GM12873 (cell line): ENCODE results near the gene ZNF75A.

Experiments
- TF ChIP-seq, protein P1 (sequence below): IDR thresholded peaks from 2 replicates; pipeline ENCODE4 v1.5.1; 2012; ENCODE audit warnings: low read depth, mild to moderate bottlenecking, moderate library complexity, low read length, control low read depth; ENCODE audit not compliant: insufficient read depth; ENCODE audit errors: missing control alignments

The ZNF75A gene

DNA sequence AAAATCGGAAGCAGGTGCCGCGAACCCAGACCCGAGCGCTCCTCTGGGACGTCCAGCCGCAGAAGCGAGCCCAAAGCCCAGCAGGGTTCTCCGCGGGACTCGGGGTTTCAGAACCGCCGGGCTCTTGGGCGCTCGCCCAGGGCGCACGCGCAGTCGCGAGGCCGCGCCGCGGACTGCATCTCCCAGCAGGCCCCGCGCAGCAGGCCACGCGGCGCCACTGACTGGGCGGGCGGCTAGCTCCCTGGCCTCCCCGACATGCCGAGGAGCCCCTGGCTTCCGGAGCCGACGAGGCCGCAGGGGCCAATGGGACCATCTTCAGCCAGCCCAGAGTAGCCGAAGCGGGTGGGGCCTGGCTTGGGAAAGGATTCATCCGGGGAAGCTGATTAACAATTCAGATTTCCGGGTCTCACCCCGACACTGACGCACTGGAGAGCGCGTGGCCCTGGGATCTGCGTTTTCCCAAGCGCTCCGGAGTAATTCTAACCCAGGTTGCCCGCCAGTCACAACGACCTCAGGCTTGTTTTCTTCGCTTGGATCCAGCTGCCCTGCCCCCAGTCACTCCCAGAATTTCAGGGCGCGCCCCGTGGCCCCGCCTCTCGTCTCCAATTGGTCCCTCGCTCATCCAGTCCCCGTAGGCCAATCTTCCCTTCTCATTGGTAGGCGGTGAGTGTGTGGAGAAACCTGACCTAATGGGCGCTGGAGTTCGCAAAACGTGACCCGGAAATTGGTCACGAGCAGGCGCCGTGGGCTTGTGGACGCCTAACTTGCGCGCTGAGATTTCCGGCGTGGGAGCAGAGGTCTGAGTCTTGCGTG is 22.4 kb upstream of the ZNF75A start, which contains the start of gene ZNF263:
ZNF263 (plus strand) TSS at position 762 of the 813 bp plus-strand sequence. CDS start 328 bp downstream, outside the sequence.
- TF ChIP-seq, protein P1, sequence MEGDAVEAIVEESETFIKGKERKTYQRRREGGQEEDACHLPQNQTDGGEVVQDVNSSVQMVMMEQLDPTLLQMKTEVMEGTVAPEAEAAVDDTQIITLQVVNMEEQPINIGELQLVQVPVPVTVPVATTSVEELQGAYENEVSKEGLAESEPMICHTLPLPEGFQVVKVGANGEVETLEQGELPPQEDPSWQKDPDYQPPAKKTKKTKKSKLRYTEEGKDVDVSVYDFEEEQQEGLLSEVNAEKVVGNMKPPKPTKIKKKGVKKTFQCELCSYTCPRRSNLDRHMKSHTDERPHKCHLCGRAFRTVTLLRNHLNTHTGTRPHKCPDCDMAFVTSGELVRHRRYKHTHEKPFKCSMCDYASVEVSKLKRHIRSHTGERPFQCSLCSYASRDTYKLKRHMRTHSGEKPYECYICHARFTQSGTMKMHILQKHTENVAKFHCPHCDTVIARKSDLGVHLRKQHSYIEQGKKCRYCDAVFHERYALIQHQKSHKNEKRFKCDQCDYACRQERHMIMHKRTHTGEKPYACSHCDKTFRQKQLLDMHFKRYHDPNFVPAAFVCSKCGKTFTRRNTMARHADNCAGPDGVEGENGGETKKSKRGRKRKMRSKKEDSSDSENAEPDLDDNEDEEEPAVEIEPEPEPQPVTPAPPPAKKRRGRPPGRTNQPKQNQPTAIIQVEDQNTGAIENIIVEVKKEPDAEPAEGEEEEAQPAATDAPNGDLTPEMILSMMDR: no peak

DNA sequence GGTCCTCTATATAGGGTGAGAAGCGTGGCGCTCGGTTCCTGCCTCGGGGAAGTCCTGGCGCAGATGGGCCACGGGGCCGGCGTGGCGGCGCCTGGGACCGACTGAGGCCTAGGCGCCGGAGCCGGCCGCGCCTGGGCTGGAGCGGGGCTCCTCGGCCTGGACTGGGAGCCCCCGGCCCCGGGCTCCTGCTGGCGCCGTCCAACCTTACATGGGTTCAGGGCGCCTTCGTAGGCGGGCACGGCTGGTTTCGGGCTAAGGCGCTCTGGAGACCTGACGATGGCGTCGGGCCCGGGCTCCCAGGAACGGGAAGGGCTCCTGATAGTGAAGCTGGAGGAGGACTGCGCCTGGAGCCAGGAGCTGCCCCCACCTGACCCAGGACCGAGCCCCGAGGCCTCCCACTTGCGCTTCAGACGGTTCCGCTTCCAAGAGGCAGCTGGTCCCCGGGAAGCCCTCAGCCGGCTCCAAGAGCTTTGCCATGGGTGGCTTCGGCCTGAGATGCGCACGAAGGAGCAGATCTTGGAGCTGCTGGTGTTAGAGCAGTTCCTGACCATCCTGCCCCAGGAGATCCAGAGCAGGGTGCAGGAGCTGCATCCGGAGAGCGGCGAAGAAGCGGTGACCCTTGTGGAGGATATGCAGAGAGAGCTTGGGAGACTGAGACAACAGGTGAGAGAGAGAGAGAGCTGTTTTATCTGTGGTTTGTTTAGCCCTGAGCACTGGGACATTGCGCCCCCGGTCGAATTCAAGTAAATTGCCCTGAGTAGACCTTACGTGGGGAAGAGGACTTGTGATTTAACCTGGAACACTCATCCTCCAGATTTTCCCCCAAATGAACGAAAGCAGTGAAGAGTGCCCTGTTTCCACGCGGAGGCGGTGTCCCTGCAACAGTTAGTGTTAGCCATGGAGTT is 21.5 kb upstream of the ZNF75A start:
- TF ChIP-seq, protein P1: no peak

DNA sequence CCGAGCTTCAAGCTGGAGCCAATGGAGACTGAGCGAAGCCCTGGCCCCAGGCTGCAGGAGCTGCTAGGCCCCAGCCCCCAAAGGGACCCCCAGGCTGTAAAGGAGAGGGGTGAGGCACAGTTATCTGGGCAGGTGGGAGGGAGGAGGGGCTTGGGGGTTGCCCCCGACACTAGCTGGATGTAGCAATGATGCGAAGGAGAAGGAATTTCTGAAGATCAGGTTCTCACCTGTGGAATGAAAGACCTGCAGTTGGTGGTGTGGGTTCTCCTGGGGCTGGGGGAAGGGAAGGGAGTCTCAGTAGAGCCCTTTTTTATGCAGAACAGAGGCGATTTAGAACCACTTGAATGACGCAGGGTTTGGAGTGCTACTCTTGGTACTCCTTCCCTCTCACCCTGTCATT is 20.2 kb upstream of the ZNF75A start:
- TF ChIP-seq, protein P1: no peak

GRCh38 chr16:3289998-3290673 is 15.2 kb upstream of the ZNF75A start:
- TF ChIP-seq, protein P1: no peak

DNA sequence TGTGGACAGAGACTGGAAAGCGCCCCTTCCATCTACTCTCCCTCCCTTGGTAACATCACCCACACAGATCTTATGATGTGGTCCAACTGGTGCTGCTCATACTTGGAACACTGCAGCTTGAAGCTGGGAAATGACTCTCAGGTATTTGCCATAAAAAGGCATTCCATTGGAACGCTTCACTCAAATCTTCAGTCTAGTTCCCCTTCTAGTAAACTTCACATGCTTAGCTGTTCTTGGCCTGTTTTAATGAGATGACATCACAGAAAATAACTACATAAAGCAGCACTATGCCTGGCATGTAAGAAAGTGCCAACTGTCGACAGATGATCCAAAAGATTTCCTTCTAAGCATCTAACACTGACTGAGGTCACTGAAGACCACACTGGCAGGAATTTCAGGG is 12.7 kb upstream of the ZNF75A start:
- TF ChIP-seq, protein P1: no peak

DNA sequence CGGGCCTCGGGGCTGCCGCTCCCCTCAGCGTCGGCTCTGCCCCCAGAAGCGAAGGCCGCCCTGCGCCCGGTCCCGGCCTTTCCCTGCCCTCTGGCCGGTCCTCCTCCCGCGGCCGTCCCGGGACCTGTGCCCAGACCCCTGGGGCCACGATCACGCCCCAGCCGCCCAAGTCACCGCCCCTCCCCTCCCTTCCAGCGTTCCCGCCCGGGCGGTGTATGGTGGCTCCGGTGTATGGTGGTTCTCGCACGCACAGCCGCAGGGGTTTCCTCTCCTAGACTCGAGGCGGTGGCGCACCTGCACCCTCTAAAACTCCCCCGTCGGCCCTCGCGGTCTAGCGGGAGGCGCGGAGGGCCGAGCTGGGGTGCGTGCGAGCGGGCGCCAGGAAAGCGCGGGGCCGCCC is 10.1 kb upstream of the ZNF75A start:
- TF ChIP-seq, protein P1: no peak
